ENCODE data around the gene LYRM4.

LYRM4 gene

GRCh38 chr6:5292154-5292553 lies 31.4 kb upstream of the LYRM4 start:
- no peak for TF ChIP-seq JUND (IDR thresholded peaks at IDR 0.05; ENCODE audit: low read depth)
- in situ Hi-C loops (cut with HindIII; ENCODE audit: low pct_unique_long_range_greater_than_20kb, low sequenced_read_pairs), result no loop called here
- DNase-seq (ENCODE audit: low read depth in 1 of 2, low spot score in 1 of 2), result no peak

GRCh38 chr6:5290500-5290899 lies 29.8 kb upstream of the LYRM4 start:
- TF ChIP-seq JUND (IDR thresholded peaks at IDR 0.05; ENCODE audit: low read depth), result no peak
- DNase-seq (ENCODE audit: low read depth in 1 of 2, low spot score in 1 of 2), result peak in 1 of 2 experiments; percentile 13
- in situ Hi-C loops (cut with HindIII; ENCODE audit: low pct_unique_long_range_greater_than_20kb, low sequenced_read_pairs), result no loop called here

GRCh38 chr6:5290097-5290496 lies 29.3 kb upstream of the LYRM4 start:
- no peak for DNase-seq (ENCODE audit: low read depth in 1 of 2, low spot score in 1 of 2)
- in situ Hi-C loops (cut with HindIII; ENCODE audit: low pct_unique_long_range_greater_than_20kb, low sequenced_read_pairs), result no loop called here
- TF ChIP-seq JUND (IDR thresholded peaks at IDR 0.05; ENCODE audit: low read depth), result no peak

- no peak for TF ChIP-seq JUND (IDR thresholded peaks at IDR 0.05; ENCODE audit: low read depth)
- DNase-seq (ENCODE audit: low read depth in 1 of 2, low spot score in 1 of 2), result no peak
- in situ Hi-C loops (cut with HindIII; ENCODE audit: low pct_unique_long_range_greater_than_20kb, low sequenced_read_pairs), result no loop called here
Measured at GRCh38 chr6:5287966-5288297, 27.2 kb upstream of the LYRM4 start.

- DNase-seq (ENCODE audit: low read depth in 1 of 2, low spot score in 1 of 2), result no peak
- TF ChIP-seq JUND (IDR thresholded peaks at IDR 0.05; ENCODE audit: low read depth), result no peak
- in situ Hi-C loops (cut with HindIII; ENCODE audit: low pct_unique_long_range_greater_than_20kb, low sequenced_read_pairs), result no loop called here
Measured at GRCh38 chr6:5287205-5287965, 26.6 kb upstream of the LYRM4 start.

GRCh38 chr6:5286780-5287179 lies 26.0 kb upstream of the LYRM4 start:
- in situ Hi-C loops (cut with HindIII; ENCODE audit: low pct_unique_long_range_greater_than_20kb, low sequenced_read_pairs), result no loop called here
- DNase-seq (ENCODE audit: low read depth in 1 of 2, low spot score in 1 of 2), result no peak
- TF ChIP-seq JUND (IDR thresholded peaks at IDR 0.05; ENCODE audit: low read depth), result no peak

- in situ Hi-C loops (cut with HindIII; ENCODE audit: low pct_unique_long_range_greater_than_20kb, low sequenced_read_pairs), result no loop called here
- no peak for DNase-seq (ENCODE audit: low read depth in 1 of 2, low spot score in 1 of 2)
- TF ChIP-seq JUND (IDR thresholded peaks at IDR 0.05; ENCODE audit: low read depth), result no peak
Measured at GRCh38 chr6:5285526-5285925, 24.8 kb upstream of the LYRM4 start.

GRCh38 chr6:5285081-5285480 lies 24.3 kb upstream of the LYRM4 start:
- in situ Hi-C loops (cut with HindIII; ENCODE audit: low pct_unique_long_range_greater_than_20kb, low sequenced_read_pairs), result no loop called here
- TF ChIP-seq JUND (IDR thresholded peaks at IDR 0.05; ENCODE audit: low read depth), result no peak
- DNase-seq (ENCODE audit: low read depth in 1 of 2, low spot score in 1 of 2), result no peak

GRCh38 chr6:5282191-5282623 lies 21.5 kb upstream of the LYRM4 start:
- TF ChIP-seq JUND (IDR thresholded peaks at IDR 0.05; ENCODE audit: low read depth), result no peak
- in situ Hi-C loops (cut with HindIII; ENCODE audit: low pct_unique_long_range_greater_than_20kb, low sequenced_read_pairs), result no loop called here
- no peak for DNase-seq (ENCODE audit: low read depth in 1 of 2, low spot score in 1 of 2)

GRCh38 chr6:5280920-5281319 lies 20.2 kb upstream of the LYRM4 start:
- TF ChIP-seq JUND (IDR thresholded peaks at IDR 0.05; ENCODE audit: low read depth), result no peak
- in situ Hi-C loops (cut with HindIII; ENCODE audit: low pct_unique_long_range_greater_than_20kb, low sequenced_read_pairs), result no loop called here

GRCh38 chr6:5279891-5280338 lies 19.2 kb upstream of the LYRM4 start:
- no peak for TF ChIP-seq JUND (IDR thresholded peaks at IDR 0.05; ENCODE audit: low read depth)
- DNase-seq (ENCODE audit: low read depth in 1 of 2, low spot score in 1 of 2), result no peak
- in situ Hi-C loops (cut with HindIII; ENCODE audit: low pct_unique_long_range_greater_than_20kb, low sequenced_read_pairs), result no loop called here

More at GRCh38 chr6:5280920-5281319, 20.2 kb upstream of the LYRM4 start:
- DNase-seq (ENCODE audit: low read depth in 1 of 2, low spot score in 1 of 2), result no peak

GRCh38 chr6:5278565-5279120 lies 17.9 kb upstream of the LYRM4 start:
- in situ Hi-C loops (cut with HindIII; ENCODE audit: low pct_unique_long_range_greater_than_20kb, low sequenced_read_pairs), result no loop called here
- no peak for DNase-seq (ENCODE audit: low read depth in 1 of 2, low spot score in 1 of 2)
- no peak for TF ChIP-seq JUND (IDR thresholded peaks at IDR 0.05; ENCODE audit: low read depth)

GRCh38 chr6:5278047-5278446 lies 17.3 kb upstream of the LYRM4 start:
- in situ Hi-C loops (cut with HindIII; ENCODE audit: low pct_unique_long_range_greater_than_20kb, low sequenced_read_pairs), result no loop called here
- DNase-seq (ENCODE audit: low read depth in 1 of 2, low spot score in 1 of 2), result no peak
- TF ChIP-seq JUND (IDR thresholded peaks at IDR 0.05; ENCODE audit: low read depth), result no peak

- TF ChIP-seq JUND (IDR thresholded peaks at IDR 0.05; ENCODE audit: low read depth), result no peak
- in situ Hi-C loops (cut with HindIII; ENCODE audit: low pct_unique_long_range_greater_than_20kb, low sequenced_read_pairs), result no loop called here
- DNase-seq (ENCODE audit: low read depth in 1 of 2, low spot score in 1 of 2), result no peak
Measured at GRCh38 chr6:5277589-5277988, 16.8 kb upstream of the LYRM4 start.
